Stimulated activated CD8-positive, alpha-beta memory T cell treated with anti-CD3 and anti-CD28 coated beads, Interleukin-15, amount 100 ng/mL, for 4 hours (primary cell): Measurements from ENCODE around the gene FBXL14.
"Not testable (repeated sequence)": the region's sequence is repeated elsewhere in the genome, so short reads cannot be mapped to it uniquely, and the experiment has no call there.

Experiments used
- DNase-seq, 2 donors: peaks; one replicate each; pipeline ENCODE4 v3.0.0-alpha.2; 2020; ENCODE audit warnings: low read depth in 2 of 2

Gene FBXL14

DNA sequence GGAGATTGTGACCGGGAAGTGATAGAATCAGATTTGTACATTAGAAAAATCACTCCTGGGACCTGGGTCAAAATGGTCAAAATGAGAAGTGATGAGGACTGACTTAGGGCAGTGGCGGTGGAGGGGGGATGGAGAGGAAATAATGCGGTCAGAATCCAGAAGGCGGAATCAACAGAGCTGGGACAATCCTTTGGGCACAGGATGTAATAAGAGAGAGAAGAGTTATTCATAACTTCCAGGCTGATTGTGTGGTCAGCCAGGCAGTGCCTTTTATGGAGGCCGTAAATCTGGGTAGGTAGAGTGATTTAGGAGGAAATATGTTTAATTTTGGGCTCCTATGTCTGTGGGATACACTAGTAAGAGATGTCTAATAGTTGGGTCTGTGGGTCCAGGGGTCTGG, 21.6 kb downstream of the FBXL14 start:
- no peak for DNase-seq

DNA sequence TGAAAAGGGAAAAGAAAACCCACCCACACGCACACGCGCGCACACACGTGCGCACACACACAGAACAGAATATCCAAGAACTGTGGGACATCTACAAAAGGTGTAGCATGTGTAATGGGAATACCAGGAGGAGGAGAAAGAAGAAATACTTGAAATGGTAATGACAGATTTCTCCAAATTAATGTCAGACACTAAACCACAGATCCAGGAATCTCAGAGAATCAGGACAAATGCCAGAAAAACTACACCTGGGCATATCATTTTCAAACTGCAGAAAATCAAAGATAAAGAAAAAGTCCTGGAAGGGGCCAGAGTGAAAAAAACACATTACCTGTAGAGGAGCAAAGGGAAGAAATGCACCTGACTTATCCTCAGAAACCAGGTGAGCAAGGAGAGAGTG, 26.5 kb downstream of the FBXL14 start:
- DNase-seq = no peak

DNA sequence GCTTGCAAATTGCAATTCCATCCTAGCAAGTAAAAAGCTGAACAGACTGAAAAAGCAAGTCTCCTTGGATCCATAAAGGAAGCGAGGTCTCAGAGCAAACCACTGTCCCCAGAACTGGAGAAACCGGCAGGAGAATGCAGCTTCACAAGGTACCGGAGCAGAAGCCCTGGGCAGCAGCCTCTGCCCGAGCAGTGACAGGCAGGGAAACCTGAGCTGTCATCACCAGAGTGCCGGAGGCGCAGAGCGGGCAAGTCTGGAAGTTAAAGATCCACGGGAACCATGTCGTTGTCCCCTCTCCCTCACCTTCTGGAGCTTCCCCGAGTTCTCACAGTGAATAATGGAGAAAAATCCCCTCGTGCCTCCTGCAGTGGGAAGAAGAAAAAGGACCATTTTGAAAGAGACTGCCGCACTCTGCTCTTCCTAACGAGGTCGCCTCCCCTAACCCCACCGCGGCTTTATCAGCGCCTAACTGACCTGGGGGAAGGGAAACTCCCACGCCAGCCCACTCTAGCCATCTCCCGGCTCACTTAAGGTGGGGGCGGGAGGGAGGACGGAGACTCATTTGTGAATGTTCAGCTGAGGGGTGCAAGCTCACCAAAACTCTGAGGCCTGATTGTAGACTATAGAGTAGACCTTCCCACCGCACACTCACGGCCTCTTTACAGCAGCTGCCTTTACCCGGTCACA, 27.8 kb downstream of the FBXL14 start:
- DNase-seq = no peak

GRCh38 chr12:1565172-1565571, 29.2 kb downstream of the FBXL14 start:
- no peak for DNase-seq

DNA sequence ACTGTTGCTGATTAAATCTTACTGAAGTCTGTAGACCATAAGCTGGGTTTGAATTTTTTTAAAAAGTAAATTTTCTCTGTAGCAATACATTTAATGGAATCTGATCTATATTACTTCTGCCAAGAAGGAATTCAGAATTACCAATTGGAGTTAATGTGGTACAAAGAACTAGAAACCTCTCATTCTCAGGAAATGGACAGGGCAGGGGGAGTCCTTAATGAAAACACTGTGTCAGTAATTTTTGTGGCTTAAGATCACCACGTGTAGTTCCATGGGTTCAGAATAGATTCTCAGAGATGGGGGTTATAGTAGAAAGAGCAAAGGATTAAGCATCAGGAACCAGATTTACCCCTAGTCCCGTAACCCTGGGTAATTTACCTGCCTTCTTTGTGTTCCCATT, 30.3 kb downstream of the FBXL14 start:
- no peak for DNase-seq

GRCh38 chr12:1562813-1563407, 31.5 kb downstream of the FBXL14 start:
- DNase-seq = no peak

DNA sequence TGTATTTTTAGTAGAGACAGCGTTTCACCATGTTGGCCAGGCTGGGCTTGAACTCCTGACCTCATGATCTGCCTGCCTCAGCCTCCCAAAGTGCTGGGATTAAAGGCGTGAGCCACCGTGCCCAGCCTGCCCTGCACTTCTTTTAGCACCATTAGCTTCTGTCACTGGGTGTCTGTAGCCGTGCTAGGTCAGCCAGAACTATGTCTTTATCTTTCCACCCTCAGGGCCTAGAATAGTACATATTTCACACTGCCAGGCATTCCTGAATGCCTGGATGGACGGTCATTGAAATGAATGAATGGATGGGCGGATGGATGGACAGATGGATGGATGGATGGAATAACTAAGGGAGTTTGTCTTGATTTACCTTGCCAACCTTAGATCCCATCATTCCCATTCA, 33.7 kb downstream of the FBXL14 start:
- DNase-seq = no peak

- no peak for DNase-seq
These were observed 34.7 kb downstream of the FBXL14 start for GRCh38 chr12:1559676-1560091.

DNA sequence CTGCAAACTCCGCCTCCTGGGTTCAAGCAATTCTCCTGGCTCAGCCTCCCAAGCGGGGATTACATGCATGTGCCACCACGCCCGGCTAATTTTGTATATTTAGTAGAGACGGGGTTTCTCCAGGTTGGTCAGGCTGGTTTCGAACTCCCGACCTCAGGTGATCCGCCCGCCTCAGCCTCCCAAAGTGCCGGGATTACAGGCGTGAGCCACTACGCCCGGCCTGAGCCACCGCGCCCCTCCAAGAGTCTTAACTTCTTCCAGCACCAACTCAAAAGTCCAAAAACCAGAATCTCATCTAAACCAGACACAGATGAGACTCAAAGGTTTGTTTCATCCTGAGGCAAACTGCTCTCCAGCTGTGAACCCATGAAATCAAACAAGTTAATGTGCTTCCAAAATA, 36.3 kb downstream of the FBXL14 start:
- DNase-seq = not testable (repeated sequence)

GRCh38 chr12:1553987-1554982, 40.1 kb downstream of the FBXL14 start:
- no peak for DNase-seq

DNA sequence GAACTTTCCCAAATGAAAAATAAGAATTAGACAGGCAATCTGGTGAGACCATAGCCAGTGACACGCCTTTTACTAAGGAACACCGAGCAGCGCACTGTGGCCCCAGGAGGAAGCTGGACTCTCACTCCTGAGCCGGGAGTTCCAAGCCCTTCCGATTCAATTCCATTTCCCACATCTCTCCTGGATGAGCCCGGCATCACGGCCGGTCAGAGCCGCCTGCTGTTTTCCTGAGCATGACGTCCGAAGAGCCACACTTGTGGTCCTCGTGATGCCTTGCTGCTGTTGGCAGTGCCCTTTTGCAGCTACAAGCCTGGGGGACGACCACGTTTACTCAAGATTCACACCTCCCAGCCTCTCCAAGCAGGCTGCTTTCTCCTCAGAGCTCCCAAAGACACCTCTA, 40.8 kb downstream of the FBXL14 start:
- DNase-seq = no peak

DNA sequence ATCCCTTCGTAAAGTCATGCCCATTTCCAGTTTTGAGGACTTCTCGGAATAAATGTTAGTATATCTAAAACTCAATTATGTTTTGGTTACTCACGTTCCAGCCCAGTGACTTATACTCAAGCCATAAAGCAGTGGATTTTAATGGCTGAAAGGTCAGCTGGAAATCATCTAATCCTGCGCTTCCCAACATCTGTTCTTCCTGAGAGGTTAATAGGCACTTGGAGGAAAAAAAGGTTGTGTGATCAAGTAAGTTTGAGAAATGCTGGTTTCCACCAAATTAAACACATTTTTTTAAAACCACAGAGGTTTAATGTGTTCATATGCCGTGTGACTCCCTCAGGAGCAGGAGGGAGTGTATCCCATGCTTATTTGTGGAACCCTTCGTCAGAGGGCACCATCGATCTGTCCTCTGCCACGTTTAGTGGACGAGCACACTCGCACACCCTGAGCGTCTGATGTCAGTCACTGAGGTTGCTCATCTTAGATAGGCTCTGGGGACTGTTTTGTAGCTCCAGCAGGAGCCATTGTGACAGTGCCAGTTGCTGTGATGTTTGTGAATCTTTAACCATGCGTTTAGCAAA, 41.4 kb downstream of the FBXL14 start:
- no peak for DNase-seq

GRCh38 chr12:1552171-1552570, 42.2 kb downstream of the FBXL14 start:
- DNase-seq = no peak

DNA sequence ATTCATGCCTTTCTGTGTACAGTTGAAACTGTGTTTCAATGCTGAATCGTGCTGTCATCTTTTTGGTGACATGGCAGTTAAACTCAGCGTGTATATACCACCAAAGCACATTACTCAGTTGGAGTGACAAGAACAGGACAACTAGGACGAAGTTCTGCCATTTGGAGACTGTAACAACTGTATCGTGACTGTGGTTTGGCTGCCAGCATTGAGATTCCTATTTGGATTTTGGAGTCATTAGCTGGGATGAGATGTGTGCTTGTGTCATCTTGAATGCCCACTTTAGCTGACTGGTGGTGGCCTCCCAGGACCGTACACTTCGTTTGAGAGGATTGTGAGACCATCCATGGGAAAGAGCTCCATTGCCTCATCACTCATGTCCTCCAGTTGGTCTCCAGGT, 42.9 kb downstream of the FBXL14 start:
- DNase-seq = no peak

DNA sequence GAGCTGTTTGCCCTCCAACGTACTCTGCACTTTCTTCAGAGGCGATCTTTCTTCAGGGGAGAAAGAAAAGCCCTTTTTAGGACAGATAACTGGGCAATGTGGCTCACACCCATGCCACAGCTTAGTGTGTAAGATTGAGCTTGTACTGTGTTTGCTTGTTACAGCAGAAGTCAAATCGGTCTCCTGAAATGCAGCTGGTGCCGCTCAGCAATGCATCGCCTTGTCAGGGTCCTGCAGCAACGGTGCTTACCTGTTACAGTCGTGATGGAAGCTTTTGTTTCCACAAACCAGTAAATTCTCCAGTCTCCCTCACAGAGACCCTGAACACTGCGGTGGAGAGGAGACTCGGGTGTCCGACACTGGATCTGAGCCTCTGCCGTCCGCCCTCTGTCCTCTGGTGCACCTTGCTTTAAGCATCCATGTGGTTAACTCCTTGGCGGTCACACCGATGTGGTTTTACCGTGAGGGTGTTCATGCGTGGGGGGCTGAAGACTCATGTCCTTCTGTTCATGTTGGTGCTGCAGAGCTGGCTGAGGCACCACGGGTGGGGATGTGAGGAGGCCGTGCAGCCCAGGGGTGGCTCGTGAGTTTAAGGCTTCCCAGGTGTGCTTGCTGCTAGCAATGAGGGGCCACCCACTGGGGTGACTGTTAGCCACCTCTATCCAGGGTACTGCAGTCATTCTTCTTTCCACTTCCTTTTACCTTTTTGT, 47.3 kb downstream of the FBXL14 start:
- no peak for DNase-seq

DNA sequence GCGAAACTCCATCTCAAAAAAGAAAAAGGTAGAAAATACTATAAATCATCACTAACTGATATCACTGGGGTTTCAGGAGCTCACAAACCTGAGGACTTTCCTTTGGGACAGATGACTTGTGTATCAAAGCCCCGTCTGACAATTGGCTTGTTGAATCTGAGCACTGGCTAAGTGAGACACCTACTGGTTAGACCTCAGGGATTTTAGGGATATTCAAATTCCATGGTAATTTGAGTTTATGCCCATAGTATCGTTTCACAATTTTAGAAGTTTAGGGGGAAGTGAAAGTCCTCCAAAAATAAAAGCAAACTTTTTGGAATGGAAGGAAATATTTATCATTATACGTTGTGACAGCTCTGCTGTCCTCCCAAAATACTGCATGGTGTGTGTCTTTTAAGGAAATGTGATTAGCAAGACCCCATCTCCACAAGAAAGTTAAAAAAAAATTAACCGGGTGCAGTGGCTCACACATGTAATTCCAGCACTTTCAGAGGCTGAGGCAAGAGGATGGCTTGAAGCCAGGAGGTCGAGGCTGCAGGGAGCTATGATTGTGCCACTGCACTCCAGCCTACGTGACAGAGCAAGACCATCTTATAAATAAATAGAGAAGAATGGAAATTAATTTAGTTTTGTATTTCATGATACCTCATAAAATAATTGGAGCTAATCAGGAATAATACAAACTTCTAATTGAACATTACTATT, 49.2 kb downstream of the FBXL14 start:
- no peak for DNase-seq

DNA sequence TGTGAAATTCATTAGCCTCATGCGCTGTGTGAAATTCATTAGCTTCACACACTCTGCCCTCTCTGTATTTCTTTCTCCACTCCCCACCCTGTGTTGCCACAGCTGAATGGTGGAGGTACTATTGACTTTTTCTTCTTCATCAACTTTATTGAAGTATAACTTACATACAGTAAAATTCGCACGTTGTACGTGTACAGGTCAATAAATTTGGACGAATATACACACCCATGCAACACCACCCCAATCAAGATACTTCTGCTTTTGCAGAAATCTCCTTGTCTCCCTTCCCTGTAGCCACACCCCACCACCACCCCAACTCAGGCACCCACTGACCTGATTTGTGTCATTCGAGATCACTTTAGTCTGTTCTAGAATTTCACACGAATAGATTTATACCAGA, 51.8 kb downstream of the FBXL14 start:
- no peak for DNase-seq

GRCh38 chr12:1540690-1541089, 53.7 kb downstream of the FBXL14 start:
- DNase-seq = no peak

GRCh38 chr12:1539135-1539534, 55.2 kb downstream of the FBXL14 start:
- DNase-seq = no peak

- DNase-seq = no peak
These were observed 57.6 kb downstream of the FBXL14 start for GRCh38 chr12:1536817-1537216.

DNA sequence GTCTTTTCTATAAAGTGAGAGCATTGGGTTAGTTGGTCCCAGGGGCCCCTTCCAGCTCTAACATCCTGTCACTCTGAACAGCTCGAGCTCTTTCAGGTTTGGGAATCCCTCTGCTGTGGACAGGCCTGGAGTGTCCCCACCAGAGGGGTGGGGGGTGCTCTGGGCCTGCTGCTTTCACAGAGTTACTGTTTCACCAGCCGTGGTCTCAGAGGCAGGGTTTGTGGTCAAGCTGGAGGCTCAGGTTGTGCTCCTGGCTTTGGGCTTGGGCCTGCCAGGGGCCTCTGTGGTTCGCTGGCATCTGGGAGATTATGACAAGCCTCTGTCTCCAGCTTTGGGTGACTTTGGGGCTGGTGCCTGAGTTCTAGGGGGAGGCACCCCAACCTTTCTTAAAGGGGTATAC, 59.6 kb downstream of the FBXL14 start:
- DNase-seq = no peak
